Measurements from ENCODE around the gene OSBPL3.

Gene OSBPL3

DNA sequence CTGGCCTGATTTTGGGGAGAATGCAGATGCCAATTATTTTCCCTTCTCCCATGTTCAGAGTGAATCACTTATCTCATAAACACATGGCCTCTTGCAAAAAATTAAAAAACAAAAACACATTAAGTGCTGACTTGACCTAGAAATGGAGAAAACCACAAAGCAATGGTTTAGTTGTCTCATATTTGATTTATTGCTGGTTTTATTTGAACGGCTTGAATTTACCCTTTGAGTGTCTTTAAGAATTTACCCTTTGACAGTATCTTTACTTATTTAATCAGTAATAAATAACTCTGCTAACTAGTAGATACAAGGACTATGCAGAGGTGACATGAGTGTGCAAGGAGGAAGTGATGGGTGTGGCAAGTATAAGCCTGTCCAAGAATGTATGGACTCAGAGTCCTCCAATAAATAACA, 154.6 kb downstream of the OSBPL3 start:
- no peak overlapping the region for H3K4me3 ChIP-seq (ENCODE audit: low read depth, low read length)
- DNase-seq (ENCODE audit: low read depth) = no peak
- TF ChIP-seq, protein P1, sequence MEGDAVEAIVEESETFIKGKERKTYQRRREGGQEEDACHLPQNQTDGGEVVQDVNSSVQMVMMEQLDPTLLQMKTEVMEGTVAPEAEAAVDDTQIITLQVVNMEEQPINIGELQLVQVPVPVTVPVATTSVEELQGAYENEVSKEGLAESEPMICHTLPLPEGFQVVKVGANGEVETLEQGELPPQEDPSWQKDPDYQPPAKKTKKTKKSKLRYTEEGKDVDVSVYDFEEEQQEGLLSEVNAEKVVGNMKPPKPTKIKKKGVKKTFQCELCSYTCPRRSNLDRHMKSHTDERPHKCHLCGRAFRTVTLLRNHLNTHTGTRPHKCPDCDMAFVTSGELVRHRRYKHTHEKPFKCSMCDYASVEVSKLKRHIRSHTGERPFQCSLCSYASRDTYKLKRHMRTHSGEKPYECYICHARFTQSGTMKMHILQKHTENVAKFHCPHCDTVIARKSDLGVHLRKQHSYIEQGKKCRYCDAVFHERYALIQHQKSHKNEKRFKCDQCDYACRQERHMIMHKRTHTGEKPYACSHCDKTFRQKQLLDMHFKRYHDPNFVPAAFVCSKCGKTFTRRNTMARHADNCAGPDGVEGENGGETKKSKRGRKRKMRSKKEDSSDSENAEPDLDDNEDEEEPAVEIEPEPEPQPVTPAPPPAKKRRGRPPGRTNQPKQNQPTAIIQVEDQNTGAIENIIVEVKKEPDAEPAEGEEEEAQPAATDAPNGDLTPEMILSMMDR (IDR thresholded peaks at IDR 0.05; ENCODE audit: insufficient read depth, low read depth, low read length, missing control alignments) = no peak

DNA sequence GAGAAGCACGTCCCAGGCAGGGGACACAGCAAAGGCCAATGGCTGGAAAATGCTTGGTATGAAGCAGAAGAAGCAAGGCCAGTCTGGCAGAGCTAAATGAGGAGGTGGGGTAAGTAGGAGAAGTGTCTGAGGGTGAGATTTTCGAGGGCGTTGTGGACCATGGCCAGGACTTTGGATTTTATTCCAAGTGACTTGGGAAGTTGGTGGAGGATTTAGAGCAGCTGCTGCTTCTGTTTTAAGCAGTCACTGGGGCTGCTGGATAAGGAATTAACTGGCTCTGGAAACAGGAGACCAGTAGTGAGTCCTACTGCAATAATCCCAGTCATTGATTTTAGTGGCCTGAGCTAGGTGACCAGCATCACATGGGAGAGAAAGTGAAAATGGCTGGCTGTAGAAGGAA, 155.1 kb downstream of the OSBPL3 start:
- TF ChIP-seq, protein P1 (IDR thresholded peaks at IDR 0.05; ENCODE audit: insufficient read depth, low read depth, low read length, missing control alignments) = no peak

DNA sequence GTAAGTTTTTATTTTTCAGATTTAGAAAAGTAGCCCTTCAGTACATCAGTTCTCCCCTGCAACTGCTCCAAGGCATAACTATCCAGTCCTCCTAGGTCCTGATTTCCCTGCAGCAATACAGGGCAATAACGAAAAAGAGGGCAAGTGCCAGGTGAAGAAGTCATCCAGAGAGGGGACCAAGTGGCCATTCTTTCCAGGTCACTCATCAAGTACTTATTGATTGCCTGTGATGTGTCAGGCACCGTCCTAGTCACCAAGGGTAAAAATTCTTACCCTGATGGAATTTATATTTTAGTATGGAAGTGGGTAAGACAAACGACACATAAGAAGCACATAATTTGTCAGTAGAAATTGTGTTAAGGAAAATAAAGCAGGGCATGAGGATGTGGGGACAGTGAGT, 155.6 kb downstream of the OSBPL3 start:
- TF ChIP-seq, protein P1 (IDR thresholded peaks at IDR 0.05; ENCODE audit: insufficient read depth, low read depth, low read length, missing control alignments) = no peak
- no peak for DNase-seq (ENCODE audit: low read depth)
- H3K4me3 ChIP-seq (ENCODE audit: low read depth, low read length) = no peak overlapping the region

More for the DNA sequence above, 155.1 kb downstream of the OSBPL3 start:
- H3K4me3 ChIP-seq (ENCODE audit: low read depth, low read length) = no peak overlapping the region
- no peak for DNase-seq (ENCODE audit: low read depth)

DNA sequence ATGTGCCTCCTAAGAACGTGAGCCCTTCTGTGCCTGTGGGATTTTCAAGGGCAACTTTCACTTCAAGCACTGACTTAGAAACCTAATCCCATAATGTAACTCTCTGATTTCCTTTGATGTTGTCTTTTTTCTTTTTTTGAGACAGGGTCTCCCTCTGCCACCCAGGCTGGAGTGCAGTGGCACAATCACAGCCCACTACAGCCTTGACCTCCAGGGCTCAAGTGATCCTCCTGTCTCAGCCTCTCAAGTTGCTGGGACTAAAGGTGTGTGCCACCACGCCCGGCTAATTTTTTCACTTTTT, 158.3 kb downstream of the OSBPL3 start:
- no peak for DNase-seq (ENCODE audit: low read depth)
- TF ChIP-seq, protein P1 (IDR thresholded peaks at IDR 0.05; ENCODE audit: insufficient read depth, low read depth, low read length, missing control alignments) = no peak
- H3K4me3 ChIP-seq (ENCODE audit: low read depth, low read length) = no peak overlapping the region

DNA sequence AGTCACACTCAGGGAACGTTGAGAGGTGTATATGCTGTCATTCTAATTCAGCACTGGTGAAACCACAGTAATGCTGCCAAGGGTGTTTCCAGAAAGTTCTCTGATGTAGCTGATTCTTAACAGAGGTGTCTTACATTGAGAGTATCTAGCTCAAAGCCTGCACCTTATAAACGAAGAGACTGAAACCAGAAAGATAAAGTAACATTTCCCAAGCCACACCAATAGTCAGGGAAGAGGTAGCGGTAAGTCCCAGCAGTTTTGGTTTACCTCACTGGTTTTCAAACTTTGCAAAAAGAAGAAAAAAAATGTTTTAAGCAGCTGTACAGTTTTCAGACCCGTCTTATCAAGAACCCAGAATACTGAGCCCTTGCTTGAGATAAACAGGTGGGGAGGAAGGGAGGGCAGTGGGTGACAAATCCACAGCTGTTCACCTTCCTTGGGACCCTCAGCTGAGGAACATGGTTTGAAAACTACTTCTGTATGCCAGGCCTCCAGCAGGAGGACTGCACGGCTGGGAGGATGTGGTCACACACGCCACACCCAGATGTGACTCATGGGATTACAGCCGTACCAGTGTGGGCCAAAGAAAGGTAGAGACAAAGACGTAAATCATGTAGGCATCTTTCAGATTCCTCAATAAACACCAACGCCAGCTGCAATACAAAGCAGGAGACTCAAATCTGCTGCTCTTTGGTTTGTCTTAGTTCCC, 158.8 kb downstream of the OSBPL3 start:
- H3K4me3 ChIP-seq (ENCODE audit: low read depth, low read length) = peak overlapping the region; percentile 4; the same call in 1 of the 2 replicates
- TF ChIP-seq, protein P1 (IDR thresholded peaks at IDR 0.05; ENCODE audit: insufficient read depth, low read depth, low read length, missing control alignments) = no peak
- peak; percentile 92 for DNase-seq (ENCODE audit: low read depth)

DNA sequence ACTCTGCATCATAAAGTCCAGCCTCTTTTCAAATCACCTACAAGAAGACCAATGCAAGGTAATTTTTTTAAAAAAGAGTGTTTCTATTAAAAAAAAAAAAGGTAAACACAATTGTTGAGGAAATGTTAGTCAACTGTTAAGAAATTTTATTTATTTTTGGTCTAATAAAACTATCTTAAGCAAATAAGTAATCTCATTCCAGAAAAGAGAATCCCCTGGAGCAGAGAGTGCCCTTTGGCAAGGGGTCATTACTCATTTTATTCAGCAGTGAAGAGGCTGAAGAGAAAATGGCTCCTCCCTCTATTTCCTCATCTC, 159.3 kb downstream of the OSBPL3 start:
- peak overlapping the region; percentile 24; the same call in 1 of the 2 replicates for H3K4me3 ChIP-seq (ENCODE audit: low read depth, low read length)
- TF ChIP-seq, protein P1 (IDR thresholded peaks at IDR 0.05; ENCODE audit: insufficient read depth, low read depth, low read length, missing control alignments) = no peak
- no peak for DNase-seq (ENCODE audit: low read depth)
